DMS 273 (cell line): ENCODE results near the gene CEACAM20.
"Not testable (repeated sequence)": the region's sequence is repeated elsewhere in the genome, so short reads cannot be mapped to it uniquely, and the experiment has no call there.

Experiments
- DNase-seq: peaks from one replicate; lab custom pipeline; 2025; ENCODE audit not compliant: unreplicated experiment; lab: John Stamatoyannopoulos, UW

Gene CEACAM20

DNA sequence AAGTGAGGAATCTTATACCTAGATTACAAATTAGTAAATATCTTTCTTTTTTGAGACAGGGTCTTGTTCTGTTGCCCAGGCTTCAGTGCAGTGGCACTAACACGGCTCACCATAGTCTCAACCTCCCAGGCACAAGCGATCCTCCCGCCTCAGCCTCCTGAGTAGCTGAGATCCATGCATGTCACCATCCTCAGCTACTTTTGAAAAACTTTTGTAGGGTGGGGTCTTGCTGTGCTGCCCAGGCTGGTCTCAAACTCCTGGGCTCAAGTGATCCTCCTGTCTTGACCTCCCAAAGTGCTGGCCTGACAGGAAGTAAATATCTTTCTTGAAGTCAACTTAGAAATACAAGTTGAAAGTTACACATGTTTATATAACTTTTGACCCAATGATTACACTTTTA lies 20.0 kb upstream of the CEACAM20 start:
- DNase-seq = no peak

GRCh38 chr19:44548736-44549135 lies 19.3 kb upstream of the CEACAM20 start:
- no peak for DNase-seq

- DNase-seq = no peak
Measured at GRCh38 chr19:44544031-44544430, 14.6 kb upstream of the CEACAM20 start.

DNA sequence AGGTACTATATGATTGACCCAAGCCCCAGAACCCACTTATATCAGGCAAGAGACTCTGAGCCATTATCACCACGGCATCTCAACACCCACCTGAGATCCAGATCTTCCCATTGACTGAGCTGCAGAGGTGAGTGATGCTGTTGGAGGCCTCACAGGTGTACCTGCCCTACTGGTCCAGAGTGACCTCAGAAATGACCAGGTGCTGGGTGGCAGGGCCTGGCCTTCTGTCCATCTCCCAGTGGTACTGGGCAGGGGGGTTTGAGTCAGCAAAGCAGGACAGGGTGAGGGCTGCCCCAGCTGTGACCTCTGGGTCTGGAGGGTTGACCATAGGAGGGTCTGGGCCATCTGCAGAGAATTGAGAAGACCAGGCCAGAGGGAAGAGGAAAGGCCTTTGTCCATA lies 13.2 kb upstream of the CEACAM20 start:
- DNase-seq = no peak

DNA sequence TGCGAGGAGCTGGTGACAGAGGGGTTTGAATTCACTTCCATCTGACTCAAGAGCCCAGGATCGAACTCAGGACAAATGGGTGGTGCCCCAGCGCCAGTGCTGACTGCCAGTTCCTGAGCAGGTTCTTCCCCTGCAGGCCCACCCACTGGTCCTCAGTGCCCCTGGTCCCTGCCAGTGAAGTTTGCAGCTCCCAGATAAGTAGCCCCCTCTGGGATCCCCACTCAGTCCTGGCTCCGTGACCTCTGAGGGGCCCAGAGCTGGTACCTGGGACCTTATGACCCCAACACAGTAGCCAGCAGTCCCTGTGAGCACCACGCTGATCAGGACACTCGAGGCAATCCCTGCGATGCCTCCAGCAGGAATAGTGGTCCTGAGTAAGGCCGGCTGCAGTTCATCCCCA lies 11.3 kb upstream of the CEACAM20 start:
- no peak for DNase-seq

GRCh38 chr19:44539991-44540390 lies 10.5 kb upstream of the CEACAM20 start:
- no peak for DNase-seq

- DNase-seq = no peak
Measured at GRCh38 chr19:44539236-44539826, 9.9 kb upstream of the CEACAM20 start.

- DNase-seq = not testable (repeated sequence)
Measured at GRCh38 chr19:44535361-44535760, 5.9 kb upstream of the CEACAM20 start.

- DNase-seq = no peak
Measured at GRCh38 chr19:44532819-44533218, 3.3 kb upstream of the CEACAM20 start.

DNA sequence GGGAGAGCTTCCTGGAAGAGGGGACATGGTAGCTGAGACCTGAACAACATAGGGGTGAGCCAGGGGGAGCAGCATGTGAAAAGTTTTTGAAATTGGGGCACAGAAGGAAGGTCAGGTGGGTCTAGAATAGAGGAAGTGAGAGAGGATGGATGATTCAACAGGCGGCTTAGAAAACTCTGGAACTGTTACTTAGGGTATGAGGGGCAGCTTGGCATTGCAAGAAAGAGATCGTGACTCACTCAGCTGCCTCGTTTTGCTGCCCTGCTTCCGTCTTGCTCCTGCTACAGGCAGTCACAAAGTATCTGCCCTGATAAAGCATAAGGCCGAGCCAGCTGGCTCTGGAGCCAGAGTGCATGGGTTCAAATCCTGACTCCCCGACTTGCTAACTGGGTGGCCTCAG lies 1.3 kb upstream of the CEACAM20 start:
- no peak for DNase-seq

DNA sequence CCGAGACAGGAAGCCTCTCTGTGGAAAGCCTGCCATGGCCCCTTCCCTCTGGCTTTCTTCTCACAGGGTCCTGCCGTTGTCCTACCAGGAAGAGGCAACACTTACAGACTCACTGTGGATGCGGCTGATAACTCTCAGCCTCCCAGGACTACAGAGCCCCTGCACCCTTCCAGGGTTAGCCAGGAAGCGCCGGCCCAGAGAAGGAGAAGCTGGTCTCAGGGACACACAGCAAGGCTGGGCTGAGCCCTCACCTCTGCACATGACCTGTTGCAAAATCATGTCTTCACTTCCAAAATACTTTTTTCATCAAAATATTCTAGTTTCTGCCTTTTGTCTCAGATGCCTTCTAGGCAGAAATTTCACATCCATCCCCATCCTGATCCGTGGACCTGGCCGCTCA lies 1.9 kb downstream of the CEACAM20 start:
- no peak for DNase-seq

DNA sequence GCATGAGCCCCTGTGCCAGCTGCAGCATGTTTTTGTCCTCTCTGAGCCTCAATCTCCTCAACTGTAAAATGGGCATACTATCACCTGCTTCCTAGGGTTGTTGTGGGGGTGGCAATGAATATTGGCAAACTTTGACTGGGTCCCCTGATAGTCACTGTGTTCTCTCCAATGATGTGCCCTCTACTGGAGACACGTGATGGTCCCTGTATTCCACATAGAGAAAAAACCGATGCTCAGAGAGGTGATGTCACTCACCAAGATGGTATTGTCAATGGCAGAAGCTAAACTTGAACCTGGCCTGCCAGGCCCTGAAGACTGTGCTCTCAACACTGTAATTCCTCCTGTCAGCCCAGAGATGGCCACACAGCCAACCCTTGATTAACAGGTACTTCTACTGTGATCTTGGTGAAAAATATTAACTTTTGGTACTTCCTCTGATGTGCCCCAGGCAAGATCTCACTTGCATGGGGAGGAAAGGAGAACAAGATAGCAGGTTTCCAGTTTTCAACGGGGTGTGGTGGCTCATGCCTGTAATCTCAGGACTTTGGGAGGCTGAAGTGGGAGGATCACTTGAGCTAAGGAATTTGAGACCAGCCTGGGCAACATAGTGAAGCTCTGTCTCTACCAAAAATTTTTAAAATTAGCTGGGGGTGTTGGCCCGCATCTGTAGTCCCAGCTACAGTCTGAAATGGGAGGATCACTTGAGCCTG lies 3.6 kb downstream of the CEACAM20 start:
- DNase-seq = peak; percentile 11

DNA sequence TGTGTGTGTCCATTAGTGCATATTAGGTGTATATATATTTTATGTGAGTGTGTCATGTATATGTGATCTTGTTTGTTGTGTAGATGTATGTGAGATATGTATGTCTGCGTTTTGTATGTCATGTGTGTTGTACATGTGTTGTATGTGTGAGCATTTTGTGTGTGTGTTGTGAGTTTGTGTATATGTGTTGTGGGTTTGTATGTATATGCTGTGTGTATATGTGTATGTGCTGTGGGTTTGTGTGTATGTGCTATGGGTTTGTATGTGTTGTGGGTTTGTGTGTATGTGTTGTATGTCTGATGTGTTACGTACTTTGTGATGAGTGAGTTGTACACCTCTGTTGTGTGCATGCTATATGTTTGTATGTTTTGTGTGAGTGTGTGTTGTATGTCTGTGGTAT lies 8.1 kb downstream of the CEACAM20 start:
- no peak for DNase-seq

DNA sequence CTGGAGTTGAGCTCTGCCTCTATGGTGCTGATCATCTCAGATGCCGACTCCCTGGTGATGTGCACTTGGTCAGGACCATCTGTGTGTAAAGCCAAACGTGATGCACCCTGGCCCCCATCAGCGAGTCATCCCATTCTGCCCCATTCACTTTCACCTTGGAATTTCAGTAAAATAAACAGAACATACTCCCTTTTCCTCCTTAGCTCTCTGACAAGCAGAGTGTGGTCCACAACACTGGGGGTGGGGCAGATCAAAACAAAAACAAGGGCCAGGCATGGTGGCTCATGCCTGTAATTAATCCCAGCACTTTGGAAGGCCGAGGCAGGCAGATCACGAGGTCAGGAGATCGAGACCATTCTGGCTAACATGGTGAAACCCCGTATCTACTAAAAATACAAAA lies 12.3 kb downstream of the CEACAM20 start:
- DNase-seq = no peak

- DNase-seq = no peak
Measured at GRCh38 chr19:44515907-44516306, 13.6 kb downstream of the CEACAM20 start.

GRCh38 chr19:44515031-44515430 lies 14.4 kb downstream of the CEACAM20 start:
- no peak for DNase-seq

DNA sequence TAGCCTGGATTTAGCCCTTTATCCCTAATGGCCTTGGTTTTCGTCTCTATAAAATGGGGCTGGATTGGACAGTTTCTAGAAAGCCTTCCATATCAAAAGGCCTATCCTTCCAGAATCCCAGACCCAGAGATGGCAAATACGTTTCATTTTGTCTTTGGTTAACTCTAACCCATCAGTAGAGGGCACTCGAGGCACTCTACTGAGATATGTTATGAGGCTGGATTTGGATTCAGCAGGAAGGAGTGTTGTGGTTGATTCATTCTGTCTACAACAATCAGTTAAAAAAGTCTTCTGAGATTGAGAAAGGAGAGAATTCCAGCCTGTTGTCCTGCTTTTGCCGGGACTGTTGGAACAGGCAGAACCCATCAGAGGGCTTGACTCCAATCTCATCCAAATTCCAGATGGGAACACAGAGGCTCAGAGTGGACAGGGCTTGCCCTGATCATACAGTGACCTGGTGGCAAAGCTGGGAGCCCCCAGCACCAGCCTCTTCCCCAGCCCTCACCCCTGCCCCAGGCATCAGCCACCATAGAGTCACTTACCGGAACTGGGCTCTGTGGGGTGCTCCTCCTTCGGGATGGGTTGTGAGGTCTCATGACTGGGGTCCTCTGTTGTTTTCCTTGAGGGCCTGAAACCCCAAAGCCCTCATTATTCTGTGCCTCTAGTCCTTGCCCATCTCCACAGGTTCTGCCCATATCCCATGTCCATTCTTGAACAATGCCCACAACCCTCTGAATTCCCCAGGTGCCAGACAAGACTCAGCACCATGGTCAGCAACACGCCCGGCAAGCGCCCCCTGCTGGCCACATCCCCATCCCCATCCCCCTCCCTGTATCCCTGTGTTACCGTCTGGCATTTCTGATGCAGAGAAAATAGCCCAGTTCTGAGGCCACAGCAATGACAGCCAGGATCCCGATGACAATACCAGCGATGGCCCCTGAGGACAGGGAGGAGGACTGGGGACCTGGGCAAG lies 16.9 kb downstream of the CEACAM20 start:
- peak; percentile 64 for DNase-seq

- no peak for DNase-seq
Measured at GRCh38 chr19:44509478-44509877, 20.0 kb downstream of the CEACAM20 start.

GRCh38 chr19:44499962-44500949 lies 29.2 kb downstream of the CEACAM20 start, which contains the start of gene ZNF180:
TSS of gene ZNF180 (minus strand) at chr19:44500522. CDS start at chr19:44497334, 3,188 bp downstream.
- DNase-seq = peak; percentile 99

DNA sequence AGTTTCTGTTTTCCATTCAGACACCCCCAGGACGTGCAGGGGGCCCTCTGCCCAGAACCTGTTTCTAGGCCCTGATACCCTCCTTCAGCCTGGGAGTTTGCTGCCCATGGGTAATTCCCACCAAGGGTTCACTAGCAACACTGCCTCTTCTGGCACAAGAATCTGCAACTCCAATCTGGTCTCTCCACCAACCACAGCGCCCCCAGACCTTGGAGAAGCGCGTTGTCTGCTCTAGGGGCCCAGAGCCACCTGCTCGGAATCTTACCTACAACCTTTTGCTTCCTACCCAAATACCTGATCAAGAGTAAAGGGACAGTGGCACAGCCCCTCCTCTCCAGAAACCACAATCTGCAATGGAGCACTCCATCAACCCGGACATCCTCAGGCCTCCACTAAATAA lies 29.9 kb downstream of the CEACAM20 start:
- peak; percentile 60 for DNase-seq
